Umbilical cord (tissue), 2 donors: ENCODE results near the gene LMNA. TPM values are rescaled to one million over a fixed set of nuclear protein-coding genes. Genes with fewer than 3 reads are reported as not detected.
A peak's percentile ranks its signal among the peaks of the same experiment; 100 is the strongest.

Source experiments
- DNase-seq: peaks from one replicate; pipeline ENCODE4 v3.0.0-alpha.2; 2015; ENCODE audit warnings: low spot score
- total RNA-seq: library from RNA; depleted of rRNA; stranded (reverse); fragments of >200 nt; gene quantifications from one replicate; pipeline ENCODE4 v1.2.3, GENCODE V29; 2014; ENCODE audit warnings: low replicate concordance; ENCODE audit not compliant: insufficient read depth

LMNA gene
- total RNA-seq, 1 donor from 2014 or later: 422 TPM

DNA sequence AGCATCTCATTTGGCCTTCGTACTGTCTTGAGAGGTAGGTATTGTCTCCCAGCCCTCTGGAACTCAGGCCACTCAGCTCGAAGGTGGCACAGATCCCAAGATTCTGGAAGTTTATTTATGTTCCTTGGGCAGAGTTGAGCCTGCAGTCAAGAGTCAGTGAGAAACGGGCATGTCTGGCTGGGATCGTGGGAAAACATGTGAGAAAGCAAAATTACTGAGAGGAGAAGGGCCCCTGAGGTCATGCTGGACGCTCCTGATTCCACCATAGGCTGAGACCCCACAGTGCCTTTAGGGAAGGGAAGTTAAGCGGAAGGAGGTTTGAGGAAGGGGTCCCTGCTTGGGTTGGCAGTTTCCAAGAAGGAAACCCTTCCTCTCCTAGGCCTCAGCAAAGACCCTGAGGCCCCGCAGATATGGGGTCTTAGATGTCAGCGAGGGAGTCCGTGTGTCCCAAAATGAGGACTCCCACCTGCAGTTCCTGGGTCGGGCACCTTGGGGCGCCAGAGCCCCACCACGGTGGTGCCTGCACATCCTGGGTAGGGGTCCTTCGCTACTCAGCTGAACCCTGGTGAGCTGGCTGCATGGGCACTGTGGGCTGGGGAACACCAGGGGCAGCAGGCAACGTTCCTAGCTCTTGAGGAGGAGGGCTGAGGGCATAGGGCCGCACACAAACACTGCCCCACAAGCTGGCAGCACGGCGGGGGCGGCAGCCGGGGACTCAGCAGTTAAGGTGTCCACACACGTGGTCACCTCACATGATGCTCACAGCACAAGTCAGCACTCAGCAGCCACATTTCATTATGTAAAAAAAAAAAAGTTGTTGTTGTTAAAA, 26.6 kb downstream of the LMNA start:
- no peak for DNase-seq

DNA sequence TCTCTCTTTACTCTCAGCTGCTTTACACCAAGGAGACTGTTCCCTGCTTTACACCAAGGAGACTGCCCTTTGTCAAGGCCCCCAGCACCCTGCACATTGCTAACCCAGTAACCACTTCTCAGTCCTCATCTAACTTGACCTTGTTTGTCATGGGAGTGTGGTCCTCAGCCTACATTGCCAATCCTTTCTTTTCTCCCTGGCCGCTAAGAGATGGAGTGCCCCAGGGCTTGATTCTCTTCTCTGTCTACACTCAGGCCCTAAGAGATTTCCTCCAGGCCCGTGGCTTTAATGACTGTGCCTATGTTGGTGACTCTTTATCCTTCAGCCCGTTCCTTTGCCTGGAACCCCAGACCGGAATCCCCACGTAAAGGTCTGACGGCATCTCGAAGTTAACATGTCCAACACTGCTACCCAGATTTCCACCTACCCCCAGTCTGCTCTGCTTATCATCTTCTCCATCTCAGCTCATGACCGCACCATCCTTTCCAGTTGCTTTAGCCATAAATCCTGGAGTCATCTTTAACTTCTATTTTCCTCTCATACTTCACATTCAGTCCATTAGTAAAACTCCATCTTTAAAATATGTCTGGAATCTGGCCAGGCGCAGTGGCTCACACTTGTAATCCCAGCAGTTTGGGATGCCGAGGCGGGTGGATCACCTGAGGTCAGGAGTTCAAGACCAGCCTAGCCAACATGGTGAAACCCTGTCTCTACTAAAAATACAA, 29.4 kb downstream of the LMNA start:
- DNase-seq: peak; percentile 60

DNA sequence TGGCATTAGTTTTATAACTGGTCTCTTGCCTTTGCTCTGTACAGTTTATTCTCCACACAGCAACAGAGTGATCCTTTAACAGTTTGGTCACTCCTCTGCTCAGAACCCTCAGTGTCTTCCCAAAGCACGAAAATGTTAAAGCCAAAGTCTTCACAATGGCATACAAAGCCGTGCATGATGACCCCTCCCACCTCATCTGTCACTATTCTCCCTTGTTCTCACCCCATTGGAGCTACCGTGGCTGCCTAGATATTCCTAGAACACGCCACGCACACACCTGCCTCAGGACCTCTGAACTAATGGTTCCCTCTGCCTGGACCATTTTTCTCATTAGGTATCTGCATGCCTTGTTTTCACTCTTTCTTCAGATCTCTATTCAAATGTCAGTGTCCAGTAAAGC, 30.2 kb downstream of the LMNA start:
- no peak for DNase-seq

DNA sequence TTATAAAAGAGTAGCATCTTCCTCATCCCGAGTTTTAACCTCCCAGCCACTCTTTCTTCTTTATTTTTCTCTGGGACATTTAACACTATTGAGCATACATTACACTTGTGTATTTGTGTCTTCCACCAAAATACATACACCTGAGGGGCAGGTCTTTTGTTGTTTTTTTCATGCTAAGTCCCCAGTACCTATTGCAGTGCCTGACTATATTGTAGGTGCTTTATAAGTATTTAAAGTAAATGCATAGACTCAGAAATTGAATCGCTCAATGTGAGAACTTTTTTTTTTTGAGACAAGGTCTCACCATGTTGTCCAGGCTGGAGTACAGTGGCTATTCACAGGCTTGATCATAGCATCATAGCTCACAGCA, 31.1 kb downstream of the LMNA start:
- DNase-seq: no peak

DNA sequence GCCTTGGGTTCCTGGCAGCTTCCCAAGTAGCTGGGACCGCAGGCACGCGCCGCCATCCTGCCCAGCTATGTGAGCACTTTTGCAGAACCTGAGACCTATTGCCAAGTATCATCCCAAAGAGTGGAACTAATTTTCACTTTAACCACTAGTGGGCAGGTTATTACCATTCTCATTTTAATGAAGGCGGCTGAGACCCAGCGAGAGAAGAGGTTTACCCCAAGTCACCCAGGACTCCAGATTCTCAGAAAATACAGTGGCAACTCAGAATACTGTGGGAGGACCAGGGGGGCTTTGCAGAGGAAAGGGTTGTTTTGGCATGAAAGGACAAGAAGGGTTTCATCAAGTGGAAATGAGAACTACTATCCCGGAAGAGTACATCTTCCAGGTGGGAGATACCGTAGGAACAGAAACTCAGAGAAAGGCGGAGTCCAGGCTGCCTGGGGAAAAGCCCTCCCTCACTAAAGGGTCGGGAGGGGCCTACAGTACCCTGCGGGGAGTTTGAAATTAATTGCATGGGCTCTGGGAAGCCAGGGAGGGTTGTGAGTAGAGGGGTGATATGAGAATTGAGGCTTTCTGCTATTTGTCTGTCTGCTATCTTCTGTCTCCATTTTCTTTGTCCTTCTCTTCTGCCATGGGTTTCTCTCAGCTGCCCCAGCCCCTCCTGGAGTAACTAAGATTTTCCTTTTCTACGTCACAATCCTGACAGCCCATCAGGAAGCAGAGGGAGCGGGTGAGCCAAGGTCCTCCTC, 31.7 kb downstream of the LMNA start:
- DNase-seq: peak; percentile 81

DNA sequence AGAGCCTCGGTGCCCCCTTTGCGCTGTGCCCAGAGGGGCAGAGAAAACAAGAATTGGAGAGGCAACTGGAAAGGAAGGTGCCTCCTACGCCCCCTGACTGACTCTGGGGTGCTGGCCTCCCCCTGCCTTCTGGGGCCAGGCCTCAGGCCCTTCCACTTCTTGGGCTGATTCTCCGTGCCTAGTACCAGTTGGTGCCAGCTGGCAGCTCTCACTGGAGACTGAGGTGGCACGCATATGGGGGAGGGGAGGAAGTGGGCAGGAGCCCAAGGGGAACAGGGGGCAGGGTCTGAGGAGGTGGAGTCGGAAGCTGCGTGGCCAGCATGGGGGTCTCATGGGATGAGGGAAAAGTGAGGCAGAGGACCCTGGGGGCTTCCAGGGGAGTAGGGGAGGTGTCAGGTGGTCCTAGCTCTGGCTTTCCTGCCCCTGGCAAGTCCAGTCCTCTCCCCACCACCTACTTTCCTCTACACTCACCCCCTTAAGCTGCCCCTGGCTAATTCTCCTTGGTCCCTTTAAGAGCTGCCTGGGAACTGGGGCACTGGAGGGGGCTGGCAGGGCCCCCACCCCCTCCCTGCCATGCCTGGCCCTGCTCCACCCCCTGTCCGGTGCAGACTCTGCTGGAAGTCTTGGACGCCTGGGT, 32.4 kb downstream of the LMNA start:
- DNase-seq: no peak

DNA sequence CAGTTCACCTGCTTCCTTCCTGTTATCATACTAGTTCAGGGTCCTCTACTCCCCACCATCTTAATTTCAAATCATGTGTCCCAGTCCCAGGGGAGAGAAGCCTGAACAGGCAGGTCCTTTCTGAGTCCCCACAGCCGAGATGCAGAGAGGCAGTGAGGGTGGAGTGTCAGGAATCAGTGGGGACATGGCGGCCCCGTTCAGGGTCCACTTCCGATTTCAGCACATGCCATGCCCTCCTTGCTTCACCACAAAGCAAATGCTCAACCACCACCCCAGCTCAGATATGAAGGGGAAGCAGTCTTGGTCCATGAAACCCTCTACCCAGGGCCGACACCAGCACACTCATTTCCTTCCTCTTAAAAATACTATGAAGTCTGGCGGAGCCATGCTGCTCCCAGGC, 33.7 kb downstream of the LMNA start:
- DNase-seq: no peak

DNA sequence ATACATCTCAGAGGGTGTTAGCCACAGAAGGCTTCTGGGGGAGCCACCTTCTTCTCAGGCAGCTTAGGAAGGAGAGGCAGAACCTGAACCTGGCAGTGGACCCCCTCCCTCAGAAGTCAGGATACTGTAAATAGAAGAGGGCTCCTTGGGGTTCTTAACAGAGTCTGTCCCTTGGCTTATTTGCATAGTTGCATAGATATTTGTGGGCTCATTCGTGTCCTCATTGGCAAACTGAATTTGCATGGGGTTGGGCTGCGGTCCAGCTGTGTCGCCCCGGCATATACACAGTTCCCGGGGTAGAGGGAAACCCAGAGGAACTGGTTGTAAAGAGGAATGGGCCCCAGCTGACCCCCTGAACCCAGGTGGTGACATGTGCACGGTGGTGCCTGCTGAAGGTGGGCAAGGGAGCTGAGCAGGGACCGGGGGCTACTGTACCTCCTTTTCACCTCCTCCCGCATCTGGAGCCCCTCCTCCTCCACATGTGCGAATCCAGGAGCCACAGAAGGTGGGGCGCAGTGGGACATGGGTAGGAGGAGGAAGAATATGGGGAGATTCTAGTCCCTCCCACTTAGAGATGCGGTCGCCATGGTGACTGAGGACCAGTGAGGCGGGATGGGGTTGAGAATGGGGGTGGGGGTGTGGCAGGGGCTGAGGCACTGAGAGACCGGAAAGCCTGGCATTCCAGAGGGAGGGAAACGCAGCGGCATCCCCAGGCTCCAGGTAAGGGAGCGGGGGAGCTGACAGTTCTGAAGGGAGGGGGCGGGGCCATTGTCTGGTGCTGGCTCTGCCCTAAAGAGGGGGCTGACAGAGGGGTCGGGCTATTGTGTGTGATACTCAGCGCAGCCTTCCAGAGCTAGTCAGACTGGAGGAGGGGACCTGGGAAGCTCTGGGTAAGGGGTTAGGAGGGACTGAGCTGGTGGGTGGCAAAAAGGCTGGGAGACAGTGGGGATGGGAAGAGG, 35.1 kb downstream of the LMNA start:
- DNase-seq: no peak

DNA sequence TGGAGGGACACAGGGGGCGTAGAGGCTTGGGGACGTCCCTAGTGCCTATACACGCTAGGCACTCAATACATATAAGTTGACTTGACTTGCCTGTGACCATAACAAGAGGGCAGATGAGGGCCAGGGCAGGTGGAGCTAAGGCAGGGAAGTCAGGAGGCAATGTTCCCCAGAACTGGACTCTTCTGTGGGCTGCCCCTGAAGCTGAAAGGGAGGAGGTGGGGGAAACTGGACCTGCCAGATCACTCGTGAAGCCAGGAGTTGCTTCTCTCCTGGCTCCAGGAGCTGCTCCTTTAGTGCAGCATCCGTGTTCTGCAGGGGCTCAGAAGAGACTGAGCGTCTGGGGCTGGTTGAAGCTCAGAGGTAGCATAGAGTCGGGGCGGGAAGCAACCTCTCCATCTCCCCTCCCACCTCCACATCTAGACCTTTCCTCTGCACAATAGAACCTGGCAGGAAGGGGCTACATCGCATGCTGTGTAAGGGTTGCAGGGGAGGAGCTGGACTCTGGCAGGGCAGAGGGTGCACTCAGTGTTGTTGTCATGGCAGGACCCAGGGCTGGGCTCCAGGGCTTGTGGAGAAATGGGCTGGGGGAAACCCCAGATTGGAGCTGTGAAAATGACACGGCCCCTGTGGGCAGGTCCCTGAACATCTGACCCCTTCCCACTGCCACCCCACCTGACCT, 36.0 kb downstream of the LMNA start:
- DNase-seq: no peak

DNA sequence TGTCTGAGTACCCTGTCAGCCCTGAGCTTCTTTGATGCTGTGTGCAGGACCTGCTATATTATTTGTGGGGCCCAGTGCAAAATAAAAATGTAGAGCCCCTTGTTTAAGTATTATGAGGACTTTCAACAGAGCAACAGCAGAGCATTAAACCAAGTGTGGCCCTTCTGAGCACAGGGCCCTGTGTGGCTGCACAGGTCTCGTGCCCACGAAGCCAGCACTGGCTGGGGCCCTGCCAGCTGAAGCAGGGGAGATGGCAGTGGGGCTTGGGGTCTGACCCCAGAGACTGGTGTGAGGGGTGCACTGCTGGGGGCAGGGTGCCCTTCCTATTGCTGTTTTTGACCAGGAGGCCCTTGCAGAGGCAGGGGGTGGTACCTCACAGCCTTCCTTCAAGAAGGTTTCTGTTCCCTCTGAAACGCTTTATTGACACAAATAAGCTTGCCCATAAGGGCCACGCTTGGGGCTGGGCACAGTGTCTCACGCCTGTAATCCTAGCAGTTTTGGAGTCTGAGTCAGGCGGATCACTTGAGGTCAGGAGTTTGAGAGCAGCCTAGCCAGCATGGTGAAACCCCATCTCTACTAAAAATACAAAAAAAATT, 36.7 kb downstream of the LMNA start:
- peak; percentile 30 for DNase-seq

DNA sequence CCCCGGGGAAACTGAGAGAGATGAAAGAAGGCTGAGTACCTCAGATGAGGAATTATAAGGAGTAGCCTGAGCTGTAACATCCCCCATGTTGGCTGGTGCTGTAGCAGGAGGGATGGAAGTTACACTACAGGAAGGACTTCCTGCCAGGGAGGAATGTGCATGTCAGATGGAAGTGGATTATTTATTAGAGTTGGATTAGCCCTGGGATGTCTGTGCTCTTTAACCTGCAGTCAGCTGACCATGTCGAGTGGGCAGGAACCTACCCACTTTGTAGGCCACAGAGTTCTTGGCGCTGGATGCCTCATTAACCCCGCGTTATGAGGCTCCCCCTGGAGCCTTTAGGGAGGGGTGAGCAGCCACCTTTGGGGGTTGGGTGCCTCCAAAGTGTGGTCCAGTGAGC, 38.1 kb downstream of the LMNA start:
- no peak for DNase-seq

DNA sequence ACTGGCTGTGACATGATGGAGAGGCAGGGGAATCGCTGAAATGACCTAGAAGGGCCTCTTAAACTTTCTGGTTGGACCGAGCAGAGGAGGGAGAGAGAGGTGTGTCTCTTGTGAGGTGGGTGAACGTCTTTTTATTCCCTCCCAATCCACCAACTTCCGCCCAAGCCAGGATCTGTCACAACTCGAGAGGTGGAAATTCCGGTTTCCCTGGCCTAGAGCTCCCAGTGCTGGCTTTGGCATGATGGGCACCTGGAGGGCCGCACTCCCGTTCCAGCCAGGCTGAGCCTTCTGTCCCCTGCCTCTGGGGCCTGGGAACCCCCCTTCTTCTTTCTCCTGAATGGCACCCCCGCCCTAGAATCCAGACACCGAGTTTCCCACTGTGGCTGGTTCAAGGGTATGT, 38.9 kb downstream of the LMNA start, which contains the start of gene SEMA4A:
Gene SEMA4A, plus strand, starts transcription at position 224 of the 400 bp plus-strand sequence. CDS start 994 bp downstream, outside the sequence.
- DNase-seq: peak; percentile 76

DNA sequence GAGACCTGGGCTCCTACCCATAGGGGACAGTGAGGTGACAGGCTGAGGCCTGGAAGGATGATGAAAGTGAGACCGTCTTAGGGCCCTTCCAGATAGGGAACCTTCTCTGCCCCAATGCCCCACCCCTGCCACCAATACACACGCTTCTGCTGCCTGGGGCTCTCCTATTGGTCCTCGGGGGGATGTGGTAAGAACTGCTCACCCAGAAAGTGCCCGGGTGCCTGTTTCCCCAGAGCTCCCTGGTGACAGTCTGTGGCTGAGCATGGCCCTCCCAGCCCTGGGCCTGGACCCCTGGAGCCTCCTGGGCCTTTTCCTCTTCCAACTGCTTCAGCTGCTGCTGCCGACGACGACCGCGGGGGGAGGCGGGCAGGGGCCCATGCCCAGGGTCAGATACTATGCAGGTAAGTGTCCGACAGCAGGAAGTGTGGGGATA, 39.8 kb downstream of the LMNA start:
- DNase-seq: no peak

DNA sequence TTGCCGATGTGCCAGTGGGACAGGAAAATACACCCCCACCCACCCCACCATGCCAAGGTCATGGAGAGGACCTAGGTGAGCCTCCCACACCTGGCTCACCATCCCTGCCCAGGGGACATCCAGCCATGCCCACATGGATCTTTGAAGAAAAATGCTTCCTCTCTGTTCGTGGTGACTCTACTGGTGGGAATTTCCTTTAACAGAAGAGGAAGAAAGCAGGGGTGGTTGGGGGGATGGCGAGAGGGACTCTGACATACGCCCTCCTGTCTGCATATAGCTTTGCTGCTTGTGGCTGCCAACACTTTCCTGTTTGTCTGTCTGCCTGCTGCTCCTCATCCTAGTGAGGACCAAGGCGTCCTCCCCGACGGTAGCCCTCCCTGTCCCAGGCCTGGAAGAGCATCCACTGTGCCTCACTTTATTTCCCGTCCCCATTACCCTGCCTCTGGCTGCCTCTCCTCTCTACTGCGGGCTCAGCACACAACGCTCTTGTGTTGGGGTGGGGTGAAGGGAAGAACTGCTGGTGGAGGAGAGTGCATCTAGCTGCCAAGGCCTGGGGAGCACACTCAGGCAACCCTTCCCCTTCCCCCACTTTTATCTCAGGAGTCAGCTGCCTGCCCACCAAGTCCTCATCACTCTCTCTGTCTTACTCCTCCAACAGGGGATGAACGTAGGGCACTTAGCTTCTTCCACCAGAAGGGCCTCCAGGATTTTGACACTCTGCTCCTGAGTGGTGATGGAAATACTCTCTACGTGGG, 41.4 kb downstream of the LMNA start:
- no peak for DNase-seq

DNA sequence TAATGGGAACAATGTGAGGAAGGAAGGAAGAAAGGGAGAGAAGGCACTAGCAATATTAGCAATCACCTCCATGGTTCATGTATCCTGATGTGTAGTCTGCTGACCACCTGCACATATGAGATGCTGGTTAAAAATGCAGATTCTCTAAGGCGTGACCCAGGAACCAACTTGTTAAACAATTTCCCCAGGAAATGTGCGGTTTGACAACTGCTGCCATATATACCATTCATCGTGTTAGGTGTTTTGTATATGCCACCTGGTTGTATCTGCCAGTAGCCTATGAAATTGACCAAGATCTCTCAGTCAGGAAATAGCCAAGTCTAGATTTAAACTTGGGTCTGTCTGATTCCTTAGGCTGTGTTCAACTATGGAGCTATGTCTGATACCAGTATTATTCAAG, 43.0 kb downstream of the LMNA start:
- no peak for DNase-seq

DNA sequence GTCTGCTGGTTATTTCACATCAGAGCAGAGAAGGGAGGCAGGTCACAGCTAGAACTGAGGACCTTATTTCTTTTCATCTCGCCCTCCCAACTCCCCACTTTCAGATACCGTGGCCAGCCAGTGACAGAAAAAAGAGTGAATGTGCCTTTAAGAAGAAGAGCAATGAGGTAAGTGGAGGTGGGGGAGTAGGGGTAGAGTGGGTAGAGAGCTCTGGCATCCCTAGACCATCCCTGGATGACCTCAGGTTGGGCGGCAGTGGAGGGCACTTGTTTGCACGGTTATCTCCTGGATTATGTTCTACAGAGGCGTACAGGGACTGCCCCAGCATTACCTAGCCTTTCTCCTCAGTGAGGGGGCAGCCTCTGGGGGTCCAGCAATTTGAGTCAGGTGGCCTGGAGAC, 43.5 kb downstream of the LMNA start:
- no peak for DNase-seq

DNA sequence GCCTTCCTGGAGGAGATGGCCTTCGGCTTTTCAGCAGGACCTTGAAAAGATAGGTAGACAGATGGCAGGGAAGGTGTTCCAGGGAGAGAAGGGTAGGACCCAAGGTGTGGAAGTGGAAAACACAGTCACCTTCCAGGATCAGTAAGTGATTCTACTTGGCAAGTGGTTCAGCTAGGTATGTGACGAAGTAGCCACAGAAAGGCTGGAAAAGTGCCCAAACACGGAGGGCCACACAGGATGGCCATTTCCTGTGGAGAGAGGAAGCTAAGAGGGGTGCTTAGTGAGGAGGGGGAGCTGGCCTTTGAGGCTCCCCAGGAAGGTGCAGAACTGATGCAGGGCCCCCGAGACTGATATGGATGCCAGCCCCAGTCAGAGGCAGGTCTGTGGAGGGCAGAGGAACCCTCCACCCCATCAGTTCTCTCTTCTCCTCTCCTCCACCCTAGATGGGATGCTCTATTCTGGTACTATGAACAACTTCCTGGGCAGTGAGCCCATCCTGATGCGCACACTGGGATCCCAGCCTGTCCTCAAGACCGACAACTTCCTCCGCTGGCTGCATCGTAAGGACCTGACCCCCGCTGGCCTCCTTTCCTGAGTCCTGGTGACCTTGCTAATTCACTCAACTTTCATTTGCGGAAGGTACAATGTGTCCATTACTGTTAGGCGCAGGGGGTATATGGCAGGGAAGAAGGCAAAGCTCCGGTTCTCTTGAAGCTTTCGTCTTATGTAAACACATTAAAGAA, 45.7 kb downstream of the LMNA start:
- no peak for DNase-seq

DNA sequence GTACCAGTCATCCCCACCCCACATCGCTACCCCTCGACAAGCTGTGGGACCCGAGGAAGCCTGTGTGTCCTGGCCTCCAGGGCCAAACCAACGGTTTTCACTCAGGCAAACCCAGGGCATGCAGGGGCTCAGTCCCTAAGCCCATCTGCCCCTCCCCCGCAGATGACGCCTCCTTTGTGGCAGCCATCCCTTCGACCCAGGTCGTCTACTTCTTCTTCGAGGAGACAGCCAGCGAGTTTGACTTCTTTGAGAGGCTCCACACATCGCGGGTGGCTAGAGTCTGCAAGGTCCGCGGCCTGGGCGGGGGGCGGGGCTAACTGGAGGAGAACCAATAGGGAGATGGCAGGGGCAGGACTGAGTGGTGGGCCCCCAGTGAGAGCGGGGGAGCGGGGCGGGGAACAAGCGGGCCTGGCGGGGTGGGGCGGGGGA, 46.2 kb downstream of the LMNA start:
- DNase-seq: peak; percentile 93
